ENCODE data around the gene PADI2.

The PADI2 gene

GRCh38 chr1:17109892-17110554, 9.2 kb downstream of the PADI2 start:
- H3K9me3 ChIP-seq (ENCODE audit: low read length) = no peaks in the 10 kb centered on the region
- no peak overlapping the region for H3K9ac ChIP-seq (ENCODE audit: low read length)
- H3F3A ChIP-seq (ENCODE audit: insufficient read depth, low read length) = no peaks in the 10 kb centered on the region
- H3K79me2 ChIP-seq (ENCODE audit: insufficient read depth, low read length) = no peaks in the 10 kb centered on the region
- H3K4me2 ChIP-seq (ENCODE audit: low read length) = no peak overlapping the region
- H4K20me1 ChIP-seq (ENCODE audit: insufficient read depth, low read length) = no peaks in the 10 kb centered on the region
- no peak for TF ChIP-seq CTCF (IDR thresholded peaks at IDR 0.05; ENCODE audit: low read length)
- TF ChIP-seq EZH2 (IDR thresholded peaks at IDR 0.05; ENCODE audit: borderline replicate concordance, low read length) = no peak
- H2AFZ ChIP-seq (ENCODE audit: low read length) = no peak overlapping the region
- no peaks in the 10 kb centered on the region for H3K4me1 ChIP-seq (ENCODE audit: insufficient read depth, low read length, severe bottlenecking)
- H3K27me3 ChIP-seq (ENCODE audit: insufficient read depth, low read length) = 0 out of 2 replicates have a peak, but pooled peaks cover 5% of the 10 kb centered on the region
- no peaks in the 10 kb centered on the region for H3K36me3 ChIP-seq (ENCODE audit: insufficient read depth, low read length)
- no peak overlapping the region for H3K27ac ChIP-seq (ENCODE audit: low read depth, low read length, poor library complexity, severe bottlenecking)
- no peak overlapping the region for H3K4me3 ChIP-seq (ENCODE audit: low read depth, low read length, poor library complexity, severe bottlenecking)
- no peaks in the 10 kb centered on the region for H3K9me2 ChIP-seq (ENCODE audit: low read depth, low read length)

GRCh38 chr1:17108786-17109185, 10.5 kb downstream of the PADI2 start:
- H3K4me2 ChIP-seq (ENCODE audit: low read length) = no peak overlapping the region
- H4K20me1 ChIP-seq (ENCODE audit: insufficient read depth, low read length) = no peaks in the 10 kb centered on the region
- H3K4me3 ChIP-seq (ENCODE audit: low read depth, low read length, poor library complexity, severe bottlenecking) = no peak overlapping the region
- H3K9me3 ChIP-seq (ENCODE audit: low read length) = no peaks in the 10 kb centered on the region
- no peaks in the 10 kb centered on the region for H3K27me3 ChIP-seq (ENCODE audit: insufficient read depth, low read length)
- no peak overlapping the region for H3K9ac ChIP-seq (ENCODE audit: low read length)
- no peak overlapping the region for H2AFZ ChIP-seq (ENCODE audit: low read length)
- H3K4me1 ChIP-seq (ENCODE audit: insufficient read depth, low read length, severe bottlenecking) = no peaks in the 10 kb centered on the region
- no peaks in the 10 kb centered on the region for H3F3A ChIP-seq (ENCODE audit: insufficient read depth, low read length)
- H3K27ac ChIP-seq (ENCODE audit: low read depth, low read length, poor library complexity, severe bottlenecking) = no peak overlapping the region
- H3K36me3 ChIP-seq (ENCODE audit: insufficient read depth, low read length) = no peaks in the 10 kb centered on the region
- no peaks in the 10 kb centered on the region for H3K9me2 ChIP-seq (ENCODE audit: low read depth, low read length)
- TF ChIP-seq CTCF (IDR thresholded peaks at IDR 0.05; ENCODE audit: low read length) (no peak), EZH2 (IDR thresholded peaks at IDR 0.05; ENCODE audit: borderline replicate concordance, low read length) (no peak)
- H3K79me2 ChIP-seq (ENCODE audit: insufficient read depth, low read length) = no peaks in the 10 kb centered on the region

- H3K27me3 ChIP-seq (ENCODE audit: insufficient read depth, low read length) = no peaks in the 10 kb centered on the region
- no peaks in the 10 kb centered on the region for H4K20me1 ChIP-seq (ENCODE audit: insufficient read depth, low read length)
- TF ChIP-seq CTCF (IDR thresholded peaks at IDR 0.05; ENCODE audit: low read length) = no peak
- TF ChIP-seq EZH2 (IDR thresholded peaks at IDR 0.05; ENCODE audit: borderline replicate concordance, low read length) = no peak
- H3K4me2 ChIP-seq (ENCODE audit: low read length) = no peak overlapping the region
- no peaks in the 10 kb centered on the region for H3K4me1 ChIP-seq (ENCODE audit: insufficient read depth, low read length, severe bottlenecking)
- no peaks in the 10 kb centered on the region for H3K79me2 ChIP-seq (ENCODE audit: insufficient read depth, low read length)
- H3K27ac ChIP-seq (ENCODE audit: low read depth, low read length, poor library complexity, severe bottlenecking) = no peak overlapping the region
- H3F3A ChIP-seq (ENCODE audit: insufficient read depth, low read length) = no peaks in the 10 kb centered on the region
- no peak overlapping the region for H3K9ac ChIP-seq (ENCODE audit: low read length)
- no peaks in the 10 kb centered on the region for H3K9me2 ChIP-seq (ENCODE audit: low read depth, low read length)
- no peaks in the 10 kb centered on the region for H3K9me3 ChIP-seq (ENCODE audit: low read length)
- no peak overlapping the region for H3K4me3 ChIP-seq (ENCODE audit: low read depth, low read length, poor library complexity, severe bottlenecking)
- no peak overlapping the region for H2AFZ ChIP-seq (ENCODE audit: low read length)
- H3K36me3 ChIP-seq (ENCODE audit: insufficient read depth, low read length) = no peaks in the 10 kb centered on the region
Observed at GRCh38 chr1:17108360-17108759, 10.9 kb downstream of the PADI2 start.
